Pons (tissue), 1 donor: ENCODE measurements around the gene CCAR1.
"Not testable (repeated sequence)": the region's sequence is repeated elsewhere in the genome, so short reads cannot be mapped to it uniquely, and the experiment has no call there.

Experiments used
- DNase-seq: peaks from one replicate; pipeline ENCODE4 v3.0.0-alpha.2; 2016; ENCODE audit warnings: low spot score

The CCAR1 gene

DNA sequence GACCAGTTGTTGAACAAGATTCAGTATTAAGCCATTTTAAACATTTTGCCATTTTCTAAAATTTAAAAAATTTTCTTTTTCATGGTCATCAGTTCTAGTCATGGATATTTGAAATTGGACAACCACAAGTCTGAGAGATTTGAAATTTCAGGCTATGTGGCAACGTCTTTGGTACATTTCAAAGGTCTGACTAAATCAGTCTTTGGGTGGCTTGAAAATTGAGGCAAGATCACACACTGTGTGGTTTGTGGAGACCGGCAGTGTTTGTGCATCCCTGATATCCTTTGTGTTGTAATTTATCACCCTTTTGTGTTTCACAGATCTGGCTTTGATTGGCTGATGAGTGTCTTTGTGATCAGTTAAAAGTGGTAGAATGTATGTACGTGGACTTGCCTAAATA, 35.7 kb downstream of the CCAR1 start:
- no peak for DNase-seq

DNA sequence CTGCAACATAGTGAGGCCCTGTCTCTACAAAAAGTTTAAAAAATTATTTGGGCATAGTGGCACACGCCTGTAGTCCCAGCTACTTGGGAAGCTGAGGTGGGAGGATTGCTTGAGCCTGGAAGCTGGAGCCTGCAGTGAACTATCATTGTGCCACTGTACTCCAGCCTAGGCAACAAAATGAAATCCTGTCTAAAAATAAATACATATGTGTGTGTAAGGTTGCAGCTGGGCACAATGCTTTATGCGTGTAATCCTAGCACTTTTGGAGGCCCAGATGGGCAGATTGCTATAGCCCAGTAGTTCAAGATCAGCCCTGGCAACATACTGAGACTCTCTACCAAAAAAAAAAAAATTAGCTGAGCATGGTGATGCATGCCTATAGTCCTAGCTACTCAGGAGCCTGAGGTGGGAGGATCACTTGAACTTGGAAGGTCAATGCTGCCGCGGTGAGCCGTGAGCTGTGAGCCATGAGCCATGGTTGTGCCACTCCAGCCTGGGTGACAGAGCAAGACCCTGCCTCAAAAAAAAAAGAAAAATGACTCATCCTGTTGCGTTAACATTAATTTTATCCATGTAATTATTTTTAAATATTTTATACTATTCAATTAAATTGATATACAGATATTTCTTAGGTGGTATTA, 38.3 kb downstream of the CCAR1 start:
- no peak for DNase-seq

DNA sequence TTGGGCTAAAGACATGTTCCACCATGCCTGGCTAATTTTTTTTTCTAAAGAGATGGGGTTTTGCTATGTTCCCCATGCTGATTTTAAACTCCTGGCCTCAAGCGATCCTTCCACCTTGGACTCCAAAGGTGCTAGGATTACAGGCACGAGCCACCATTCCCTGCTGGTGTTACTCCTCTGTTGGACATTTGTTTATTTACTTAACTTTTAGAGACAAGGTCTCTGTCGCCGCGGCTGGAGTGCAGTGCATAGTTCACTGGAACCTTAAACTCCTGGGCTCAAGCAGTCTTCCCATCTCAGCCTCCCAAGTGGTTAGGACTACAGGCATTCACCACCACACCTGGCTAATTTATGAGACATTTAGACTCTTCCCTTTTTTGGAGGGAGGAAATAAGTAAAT, 38.9 kb downstream of the CCAR1 start:
- no peak for DNase-seq

DNA sequence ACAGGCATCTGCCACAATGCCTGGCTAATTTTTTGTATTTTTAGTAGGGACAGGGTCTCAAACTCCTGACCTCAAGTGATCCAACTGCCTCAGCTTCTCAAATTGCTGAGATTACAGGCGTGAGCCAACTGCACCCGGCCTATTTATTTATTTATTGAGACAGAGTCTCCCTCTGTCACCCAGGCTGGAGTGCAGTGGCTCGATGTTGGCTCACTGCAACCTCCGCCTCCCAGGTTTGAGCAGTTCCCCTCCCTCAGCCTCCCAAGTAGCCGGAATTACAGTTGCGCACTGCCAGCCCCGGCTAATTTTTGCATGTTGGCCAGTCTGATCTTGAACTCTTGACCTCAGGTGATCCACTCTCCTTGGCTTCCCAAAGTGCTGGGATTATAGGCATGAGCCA, 46.4 kb downstream of the CCAR1 start:
- DNase-seq, result not testable (repeated sequence)

DNA sequence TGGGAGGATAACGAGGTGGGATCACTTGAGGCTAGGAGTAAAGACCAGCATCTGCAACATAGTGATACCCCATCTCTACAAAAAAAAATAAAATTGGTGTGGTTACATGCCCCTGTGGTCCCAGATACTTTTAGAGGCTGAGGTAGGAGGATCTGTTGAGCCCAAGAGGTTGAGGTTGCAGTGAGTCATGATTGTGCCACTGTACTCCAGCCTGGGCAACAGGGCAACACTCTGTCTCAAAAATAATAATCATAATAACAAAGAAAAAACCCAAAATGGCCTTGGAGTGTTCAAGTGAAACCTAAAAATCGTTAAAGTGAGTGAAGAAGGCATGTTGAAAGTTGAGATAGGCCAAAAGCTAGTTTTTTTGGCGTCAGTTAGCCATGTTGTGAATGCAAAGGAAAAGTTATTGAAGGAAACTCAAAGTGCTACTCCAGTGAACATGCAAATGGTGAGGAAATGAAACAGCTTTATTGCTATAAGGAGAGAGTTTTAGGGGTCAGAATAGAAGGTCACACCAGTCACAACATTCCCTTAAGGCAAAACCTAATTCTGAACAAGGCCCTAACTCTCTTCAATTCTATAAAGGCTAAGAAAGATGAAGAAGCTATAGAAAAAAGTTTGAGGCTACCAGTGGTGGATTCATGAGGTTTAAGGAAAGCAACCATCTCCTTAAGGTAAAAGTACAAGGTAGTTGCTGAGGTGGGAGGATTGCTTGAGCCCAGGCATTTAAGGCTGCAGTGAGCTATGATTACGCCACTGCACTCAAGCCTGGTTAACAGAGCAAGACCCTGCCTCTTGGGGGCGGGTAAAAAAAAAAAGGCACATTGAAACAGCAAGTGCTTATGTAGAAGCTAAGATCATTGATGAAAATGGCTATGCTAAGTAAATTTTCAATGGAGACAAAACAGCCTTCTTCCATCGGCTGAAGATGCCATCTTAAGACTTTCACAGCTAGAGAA, 60.9 kb downstream of the CCAR1 start:
- no peak for DNase-seq

DNA sequence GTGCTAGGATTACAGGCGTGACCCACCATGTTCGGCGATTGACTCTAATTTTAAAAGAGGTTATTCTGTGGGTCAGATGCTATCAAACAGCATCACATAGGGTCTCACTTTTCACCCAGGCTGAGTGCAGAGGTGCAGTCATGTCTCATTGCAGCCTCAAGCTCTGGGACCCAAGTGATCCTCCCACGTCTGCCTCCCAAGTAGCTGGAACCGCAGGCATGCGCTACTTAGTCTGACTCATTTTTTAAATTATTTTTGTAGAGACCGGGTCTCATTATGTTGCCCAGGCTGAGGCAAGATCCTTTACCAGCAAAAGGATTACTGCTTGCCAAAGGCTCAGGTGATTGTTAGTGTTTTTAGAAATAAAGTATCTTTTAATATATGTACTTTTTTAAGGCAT, 63.4 kb downstream of the CCAR1 start:
- no peak for DNase-seq

DNA sequence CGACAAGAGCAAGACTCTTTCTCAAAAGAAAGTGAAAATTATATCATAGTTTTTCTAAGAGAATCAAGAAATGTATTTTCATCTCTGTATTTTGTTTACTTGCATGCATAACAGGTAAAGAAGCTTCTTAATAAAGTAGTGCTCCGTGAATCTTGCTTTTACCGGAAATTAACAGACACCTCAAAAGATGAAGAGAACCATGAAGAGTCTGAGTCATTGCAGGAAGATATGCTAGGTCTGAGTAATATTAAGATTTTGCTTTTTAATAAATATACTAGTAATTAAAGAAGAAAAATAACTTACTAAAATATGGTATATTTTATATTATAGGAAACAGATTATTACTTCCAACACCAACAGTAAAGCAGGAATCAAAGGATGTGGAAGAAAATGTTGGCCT, 66.8 kb downstream of the CCAR1 start:
- no peak for DNase-seq

DNA sequence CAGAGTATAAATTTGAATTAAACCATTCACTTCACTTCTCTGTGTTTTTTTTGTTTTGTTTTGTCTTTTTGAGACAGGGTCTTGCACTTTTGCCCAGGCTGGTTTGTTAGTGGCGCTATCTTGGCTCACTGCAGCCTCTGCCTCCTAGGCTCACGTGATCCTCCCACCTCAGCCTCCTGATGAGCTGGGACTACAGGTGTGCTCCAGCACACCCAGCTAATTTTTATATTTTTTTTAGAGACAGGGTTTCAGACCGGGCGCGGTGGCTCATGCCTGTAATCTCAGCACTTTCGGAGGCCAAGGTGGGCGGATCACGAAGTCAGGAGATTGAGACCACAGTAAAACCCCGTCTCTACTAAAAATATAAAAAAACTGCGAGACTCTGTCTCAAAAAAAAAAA, 69.4 kb downstream of the CCAR1 start:
- no peak for DNase-seq

DNA sequence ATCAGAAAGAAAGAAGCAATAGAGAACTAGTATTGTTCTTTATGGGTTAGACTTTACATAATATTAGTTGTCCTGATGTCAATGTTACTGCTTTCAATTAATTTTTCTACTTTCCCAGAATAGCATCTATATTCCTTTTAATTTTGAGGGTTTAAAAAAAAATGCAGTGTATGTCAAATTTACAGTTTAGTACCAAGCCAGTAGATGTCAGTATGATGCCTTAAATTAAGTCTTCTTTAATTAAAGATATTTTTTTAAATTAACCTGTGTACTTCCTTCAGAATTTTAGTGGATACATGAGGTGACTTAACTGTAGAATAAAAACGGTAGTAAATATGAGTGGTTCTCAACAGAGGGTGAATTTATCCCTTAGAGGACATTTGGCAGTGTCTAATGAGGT, 71.1 kb downstream of the CCAR1 start:
- no peak for DNase-seq

DNA sequence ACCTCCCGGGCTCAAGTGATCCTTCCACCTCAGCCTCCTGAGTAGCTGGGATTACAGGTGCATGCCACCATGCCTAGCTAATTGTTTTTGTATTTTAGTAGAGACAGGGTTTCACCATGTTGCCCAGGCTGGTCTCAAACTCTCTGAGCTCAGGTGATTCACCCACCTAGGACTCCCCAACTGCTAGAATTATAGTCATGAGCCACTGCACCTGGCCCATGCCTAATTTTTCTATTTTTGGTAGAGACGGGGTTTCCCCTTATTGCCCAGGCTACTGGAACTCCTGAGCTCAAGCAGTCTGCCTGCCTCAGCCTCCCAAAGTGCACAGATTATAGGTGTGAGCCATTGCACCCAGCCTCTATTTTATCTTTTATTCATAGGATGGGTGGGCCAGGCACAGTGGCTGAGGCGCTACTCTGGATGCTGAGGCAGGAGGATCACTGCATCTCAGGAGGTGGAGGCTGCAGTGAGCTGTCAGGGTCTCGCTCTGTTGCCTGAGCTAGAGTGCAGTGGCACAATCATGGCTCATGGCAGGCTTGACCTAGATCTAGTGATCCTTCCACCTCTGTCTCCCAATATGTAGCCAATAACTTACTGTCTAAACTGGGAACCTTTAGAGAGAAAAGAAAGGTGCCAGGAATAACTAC, 75.0 kb downstream of the CCAR1 start:
- no peak for DNase-seq

DNA sequence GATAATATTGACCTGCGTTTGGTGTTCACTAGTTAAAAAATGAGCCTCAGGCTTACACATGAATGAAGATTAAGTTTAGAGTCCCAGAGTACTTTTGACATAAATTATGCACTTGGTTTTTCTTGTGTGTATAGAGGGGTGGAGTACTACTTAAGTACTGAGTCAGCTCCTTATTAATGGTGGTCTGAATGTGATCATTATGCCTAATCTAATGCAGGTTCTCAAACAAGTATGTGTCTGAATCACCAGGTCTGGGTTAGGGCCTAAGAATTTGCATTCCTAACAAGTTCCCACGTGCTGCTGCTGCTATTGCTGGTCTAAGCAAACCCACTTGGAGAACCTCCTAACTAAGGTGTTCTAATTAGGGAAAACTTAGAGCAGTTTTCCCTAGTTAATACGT, 75.6 kb downstream of the CCAR1 start:
- DNase-seq, result no peak

DNA sequence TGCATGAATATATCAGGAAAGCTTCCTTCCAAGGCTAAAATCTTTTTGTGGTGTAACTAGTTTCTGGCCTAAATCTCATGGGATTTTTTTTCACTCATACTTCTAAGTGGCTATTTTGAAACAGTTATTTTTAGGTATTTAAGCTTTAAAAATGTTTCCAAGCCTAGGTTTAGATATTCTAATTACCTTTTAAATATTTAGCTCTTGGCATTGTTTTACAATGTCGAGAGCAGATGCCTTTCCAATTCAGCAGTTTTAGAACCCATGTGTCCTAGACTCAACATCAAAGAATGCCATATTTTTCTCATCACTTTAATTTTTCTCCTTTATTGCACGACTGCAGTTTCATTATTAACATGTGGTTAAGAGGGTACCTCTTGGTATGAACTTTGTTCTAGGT, 79.2 kb downstream of the CCAR1 start:
- DNase-seq, result no peak

DNA sequence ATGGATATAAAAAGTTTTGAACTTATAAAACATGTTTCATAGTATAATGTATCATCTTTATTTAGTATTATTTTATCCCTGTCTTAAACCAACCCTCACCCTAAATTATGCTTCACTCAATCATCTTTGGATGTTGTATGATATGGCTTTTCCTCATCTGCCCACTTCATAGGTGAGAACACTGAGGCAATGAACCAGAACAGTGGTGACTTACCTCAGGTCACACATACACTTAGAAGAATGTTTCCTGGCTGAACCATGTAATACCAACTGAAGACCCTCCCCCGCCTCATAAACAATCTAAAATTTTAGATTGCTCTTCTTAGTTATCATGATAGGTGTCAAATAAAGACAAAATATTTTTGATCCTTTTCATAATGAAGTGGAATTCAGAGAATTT, 83.7 kb downstream of the CCAR1 start:
- DNase-seq, result no peak

DNA sequence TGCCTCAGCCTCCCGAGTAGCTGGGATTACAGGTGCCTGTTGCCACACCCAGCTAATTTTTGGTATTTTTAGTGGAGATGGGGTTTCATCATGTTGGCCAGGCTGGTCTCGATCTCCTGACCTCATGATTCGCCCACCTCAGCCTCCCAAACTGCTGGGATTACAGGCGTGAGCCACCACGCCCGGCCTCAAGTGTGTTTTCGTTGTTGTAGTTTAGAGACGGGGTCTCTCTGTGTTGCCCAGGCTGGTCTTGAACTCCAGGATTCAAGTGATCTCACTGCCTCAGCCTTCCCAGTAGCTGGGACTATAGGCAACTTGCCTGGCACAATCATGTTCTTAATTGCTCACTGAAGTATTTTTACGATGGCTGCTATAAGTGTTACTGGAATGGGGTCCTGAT, 89.8 kb downstream of the CCAR1 start:
- DNase-seq, result not testable (repeated sequence)

DNA sequence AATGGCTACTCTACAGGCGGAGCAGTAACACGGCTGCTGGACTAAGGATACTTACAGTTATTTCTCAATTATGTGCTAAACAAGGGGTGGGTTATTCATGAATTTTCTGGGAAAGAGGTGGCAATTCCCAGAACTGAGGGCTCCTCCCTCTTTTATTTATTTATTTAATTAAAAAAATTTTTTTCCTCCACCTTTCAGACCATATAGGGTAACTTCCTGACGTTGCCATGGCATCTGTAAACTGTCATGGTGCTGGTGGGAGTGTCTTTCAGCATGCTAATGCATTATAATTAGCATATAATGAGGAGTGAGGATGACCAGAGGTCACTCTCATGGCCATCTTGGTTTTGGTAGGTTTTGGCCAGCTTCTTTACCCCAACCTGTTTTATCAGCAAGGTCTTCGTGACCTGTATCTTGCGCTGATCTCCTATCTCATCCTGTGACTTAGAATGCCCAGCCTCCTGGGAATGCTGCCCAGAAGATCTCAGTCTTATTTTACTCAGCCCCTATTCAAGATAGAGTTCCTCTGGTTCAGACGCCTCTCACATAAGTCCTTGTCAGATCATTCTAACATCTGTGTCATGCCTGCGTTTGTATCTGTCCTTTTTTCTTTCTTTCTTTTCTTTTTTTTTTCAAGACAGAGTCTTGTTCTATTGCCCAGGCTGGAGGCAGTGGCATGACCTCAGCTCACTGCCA, 90.4 kb downstream of the CCAR1 start:
- DNase-seq, result no peak

DNA sequence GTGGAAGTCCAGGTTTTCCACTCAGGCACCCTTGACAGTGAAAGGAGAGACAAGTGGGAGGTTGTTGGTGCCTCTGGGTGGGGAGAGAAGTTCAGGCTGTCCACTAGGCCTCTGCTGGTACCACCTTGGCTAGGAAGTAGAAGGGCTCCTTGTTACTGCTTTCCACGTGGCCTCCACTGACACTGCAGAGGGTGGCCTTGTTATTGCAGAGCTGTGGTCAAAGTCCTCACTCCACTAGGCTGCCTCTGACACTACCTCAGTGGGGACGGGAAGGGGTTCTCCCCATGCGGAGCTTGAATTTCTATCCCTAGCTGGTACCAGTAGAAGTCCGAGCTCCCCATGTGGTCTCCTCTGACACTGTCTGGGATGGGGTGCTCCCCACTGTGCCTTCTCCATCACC, 91.4 kb downstream of the CCAR1 start:
- DNase-seq, result no peak

DNA sequence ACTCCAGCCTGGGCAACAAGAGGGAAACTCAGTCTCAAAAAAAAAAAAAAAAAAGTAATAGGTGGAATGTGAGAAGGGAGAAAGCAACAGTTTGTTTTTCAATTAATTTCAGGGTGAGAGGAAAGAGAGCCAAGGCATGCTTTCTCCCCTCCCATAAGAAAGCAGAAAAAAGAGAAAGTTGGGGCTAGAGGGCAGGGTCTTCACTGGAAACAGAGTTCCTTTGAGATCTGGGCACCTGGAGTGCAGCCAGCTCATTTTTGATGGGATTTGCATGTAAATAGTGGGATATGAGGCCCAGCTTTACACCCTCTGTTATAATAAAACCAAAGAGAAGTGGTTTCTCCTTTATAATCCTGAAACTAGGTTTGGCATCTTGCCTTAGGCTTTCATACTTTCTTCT, 92.5 kb downstream of the CCAR1 start:
- no peak for DNase-seq

DNA sequence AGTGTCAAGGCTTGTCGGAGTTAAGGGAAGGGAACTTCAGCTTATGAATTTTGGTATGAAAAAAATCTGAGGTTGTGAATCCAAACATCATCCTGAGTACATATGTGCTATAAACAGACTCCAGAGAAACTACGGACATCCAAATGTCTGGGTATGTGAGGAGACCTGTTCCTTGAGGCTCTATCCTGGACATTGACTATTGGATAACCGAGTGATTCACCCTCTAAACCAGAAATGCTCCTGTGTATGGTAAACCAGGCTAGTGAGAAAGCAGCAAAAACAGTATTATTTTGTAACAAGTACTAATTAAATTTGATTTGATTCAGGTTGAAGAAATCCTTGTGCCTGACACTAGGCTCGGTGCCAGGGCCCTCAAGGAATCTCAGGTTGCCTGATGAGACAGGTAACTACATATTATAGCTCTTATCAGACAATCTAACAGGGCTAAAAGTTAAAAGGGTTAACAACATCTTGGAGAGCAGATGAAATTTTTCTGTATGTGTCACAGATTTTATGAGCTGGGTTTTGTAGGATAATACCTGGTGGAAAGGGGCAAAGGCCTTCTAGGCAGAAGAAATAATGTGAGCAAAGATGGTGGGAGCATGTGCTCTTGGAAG, 95.9 kb downstream of the CCAR1 start:
- no peak for DNase-seq

DNA sequence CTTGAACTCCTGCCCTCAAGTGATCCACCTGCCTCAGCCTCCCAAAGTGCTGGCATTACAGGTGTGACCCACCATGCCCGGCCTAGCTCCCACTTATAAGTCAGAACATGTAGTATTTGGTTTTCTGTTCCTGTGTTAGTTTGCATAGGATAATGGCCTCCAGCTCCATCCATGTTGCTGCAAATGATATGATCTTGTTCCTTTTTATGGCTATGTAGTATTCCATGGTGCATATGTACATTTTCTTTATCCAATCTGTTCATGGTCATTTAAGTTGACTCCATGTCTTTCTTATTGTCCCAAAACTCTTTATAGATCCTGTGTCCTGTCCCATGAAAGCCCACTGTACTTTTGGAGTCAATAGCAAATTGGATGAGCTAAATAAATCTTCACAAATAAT, 99.3 kb downstream of the CCAR1 start:
- DNase-seq, result not testable (repeated sequence)

DNA sequence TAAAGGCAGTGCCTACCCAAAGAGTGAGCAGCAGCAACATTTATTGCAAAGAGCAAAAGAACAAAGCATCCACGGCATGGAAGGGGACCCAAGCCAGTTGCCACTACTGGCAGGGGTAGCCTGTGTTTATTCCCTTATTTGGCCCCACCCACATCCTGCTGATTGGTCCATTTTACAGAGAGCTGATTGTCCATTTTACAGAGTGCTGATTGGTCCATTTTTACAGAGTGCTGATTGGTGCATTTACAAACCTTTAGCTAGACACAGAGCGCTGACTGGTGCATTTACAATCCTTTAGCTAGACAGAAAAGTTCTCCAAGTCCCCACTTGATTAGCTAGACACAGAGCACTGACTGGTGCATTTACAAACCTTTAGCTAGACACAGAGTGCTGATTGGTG, 101.6 kb downstream of the CCAR1 start:
- not testable (repeated sequence) for DNase-seq

DNA sequence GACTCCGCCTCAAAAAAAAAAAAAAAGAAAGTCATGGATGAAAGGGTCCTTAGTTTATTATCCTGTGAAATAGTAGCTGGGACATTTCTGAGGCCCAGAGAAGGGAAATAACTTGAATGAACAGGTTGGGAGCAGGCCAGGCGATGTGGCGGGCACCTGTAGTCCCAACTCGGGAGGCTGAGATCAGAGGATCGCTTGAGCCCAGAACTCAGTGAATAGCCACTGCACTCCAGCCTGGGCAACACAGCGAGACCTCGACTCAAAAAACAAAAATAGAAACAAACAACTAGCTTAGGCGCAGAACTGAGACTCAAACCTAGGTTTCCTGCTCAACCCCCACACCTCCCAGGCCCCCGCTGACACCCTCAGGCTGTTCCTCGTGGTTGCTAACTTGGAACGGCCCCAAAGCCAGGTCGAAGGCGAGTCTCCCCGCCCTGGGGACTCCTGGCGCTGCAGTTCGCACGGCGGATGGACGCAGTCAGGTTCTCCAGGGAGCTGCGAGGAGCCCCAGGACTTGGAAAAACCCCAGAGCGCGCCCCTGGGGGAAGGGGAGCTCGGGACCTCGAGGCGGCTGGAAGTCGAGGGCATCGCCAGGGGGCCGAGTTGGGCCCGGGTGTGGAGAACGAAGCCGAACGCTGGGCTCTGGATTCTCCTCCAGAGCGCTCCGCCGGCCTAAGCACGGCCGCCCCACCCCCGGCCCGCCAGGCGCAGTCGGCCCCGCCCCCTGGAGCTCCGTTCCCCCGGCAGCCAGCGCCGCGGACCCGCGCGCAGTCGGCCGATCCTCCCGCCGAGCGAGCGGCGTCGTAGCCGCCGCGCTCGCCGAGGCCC, 105.9 kb downstream of the CCAR1 start, which contains the start of gene STOX1:
Gene STOX1 (plus strand): TSS at position 768 of the 828 bp plus-strand sequence. CDS start 93 bp downstream, outside the sequence.
- no peak for DNase-seq
